ENCODE results near the gene SBF1.
"Not testable (repeated sequence)": the region's sequence is repeated elsewhere in the genome, so short reads cannot be mapped to it uniquely, and the experiment has no call there.

Gene SBF1

DNA sequence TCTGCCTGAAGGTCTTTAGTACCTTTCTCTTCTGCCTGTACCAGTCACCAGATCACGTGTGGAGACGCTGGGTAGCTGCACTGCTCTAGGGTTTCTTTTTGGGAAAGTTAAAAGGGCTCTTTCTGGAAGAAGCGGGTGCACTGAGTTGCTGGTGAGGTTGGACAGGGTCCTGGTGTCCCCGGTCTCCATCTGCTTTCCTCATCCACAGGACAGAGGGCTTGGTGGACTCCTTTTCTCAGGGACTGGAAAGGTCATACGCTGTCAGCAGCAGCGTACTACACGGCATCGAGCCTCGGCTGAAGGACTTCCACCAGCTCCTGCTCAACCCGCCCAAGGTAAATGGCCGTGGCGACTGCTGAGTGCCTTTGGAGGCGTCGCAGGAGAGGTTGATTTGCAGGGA, 52.8 kb downstream of the SBF1 start:
- no peak for DNase-seq

DNA sequence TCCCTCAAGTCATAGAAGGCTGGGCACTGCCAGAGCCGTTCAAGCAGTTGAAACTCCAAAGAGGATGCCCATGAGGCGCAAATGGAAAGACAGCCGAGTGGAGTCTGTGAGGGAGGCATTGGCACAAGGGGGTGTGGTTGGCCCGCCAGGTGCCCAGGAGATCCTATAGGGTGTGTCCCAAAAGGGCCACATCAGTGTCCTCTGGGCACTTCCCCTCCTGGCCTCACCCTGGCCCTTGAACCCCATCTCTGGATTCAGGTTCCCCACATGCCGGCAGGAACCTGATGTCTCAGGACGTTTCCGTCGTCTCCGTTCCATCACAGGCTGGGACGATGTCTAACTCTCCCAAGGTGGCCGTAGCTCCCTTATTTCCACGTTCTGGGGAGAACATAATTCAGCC, 54.3 kb downstream of the SBF1 start:
- DNase-seq, result no peak

DNA sequence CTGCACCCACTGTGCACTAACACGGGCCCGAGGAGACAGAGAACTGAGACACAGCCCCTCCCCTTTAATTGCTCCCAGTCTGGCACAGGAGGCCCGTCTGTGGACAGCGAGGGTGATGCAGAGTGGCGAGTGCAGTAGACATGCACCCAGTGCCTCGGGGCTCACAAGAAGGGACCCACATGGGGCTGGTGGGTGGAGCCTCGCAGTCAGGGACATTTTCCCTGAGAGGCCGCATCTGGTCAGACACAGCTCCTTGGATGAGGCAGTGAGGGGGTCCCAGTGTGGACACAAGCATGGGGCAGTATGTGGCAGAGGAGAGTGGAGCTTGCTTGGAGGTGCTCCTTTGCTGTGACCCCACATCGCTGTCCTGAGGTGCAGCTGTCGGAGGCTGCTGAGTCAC, 54.8 kb downstream of the SBF1 start:
- DNase-seq, result no peak

DNA sequence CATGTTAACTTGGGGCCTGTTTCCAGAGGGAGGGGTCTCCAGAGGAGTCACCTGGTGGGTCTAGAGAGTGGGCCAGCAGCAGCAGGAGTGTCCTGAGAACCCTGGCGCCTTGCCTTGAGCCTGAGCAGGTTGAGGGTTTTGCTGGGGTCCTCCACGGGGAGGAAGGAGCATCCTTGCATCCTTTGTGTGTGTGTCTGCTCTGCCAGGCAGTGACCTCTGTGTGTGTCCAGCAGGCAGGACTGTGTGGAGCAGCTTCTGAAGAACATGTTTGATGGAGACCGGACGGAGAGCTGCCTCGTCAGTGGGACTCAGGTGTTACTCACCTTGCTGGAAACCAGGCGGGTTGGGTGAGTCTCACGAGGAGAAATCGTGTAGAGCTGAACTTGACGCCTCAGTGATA, 55.7 kb downstream of the SBF1 start:
- DNase-seq, result no peak

DNA sequence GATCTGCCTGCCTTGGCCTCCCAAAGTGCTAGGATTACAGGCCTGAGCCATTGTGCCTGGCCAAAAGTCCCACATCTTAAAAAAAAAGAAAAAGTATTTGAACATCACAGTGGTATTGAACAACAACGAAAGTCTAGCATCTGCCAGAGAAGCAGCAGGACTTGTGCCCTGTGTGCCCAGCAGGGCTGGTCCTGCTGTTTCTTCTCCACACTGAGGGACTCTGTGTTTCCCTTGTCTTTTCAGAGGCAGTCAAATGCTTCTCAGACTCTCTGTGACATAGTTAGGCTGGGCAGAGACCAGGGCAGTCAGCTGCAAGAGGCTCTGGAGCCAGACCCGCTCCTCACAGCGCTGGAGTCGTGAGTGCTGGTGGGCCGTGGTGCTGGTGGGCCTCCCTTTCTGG, 56.2 kb downstream of the SBF1 start:
- DNase-seq, result no peak

DNA sequence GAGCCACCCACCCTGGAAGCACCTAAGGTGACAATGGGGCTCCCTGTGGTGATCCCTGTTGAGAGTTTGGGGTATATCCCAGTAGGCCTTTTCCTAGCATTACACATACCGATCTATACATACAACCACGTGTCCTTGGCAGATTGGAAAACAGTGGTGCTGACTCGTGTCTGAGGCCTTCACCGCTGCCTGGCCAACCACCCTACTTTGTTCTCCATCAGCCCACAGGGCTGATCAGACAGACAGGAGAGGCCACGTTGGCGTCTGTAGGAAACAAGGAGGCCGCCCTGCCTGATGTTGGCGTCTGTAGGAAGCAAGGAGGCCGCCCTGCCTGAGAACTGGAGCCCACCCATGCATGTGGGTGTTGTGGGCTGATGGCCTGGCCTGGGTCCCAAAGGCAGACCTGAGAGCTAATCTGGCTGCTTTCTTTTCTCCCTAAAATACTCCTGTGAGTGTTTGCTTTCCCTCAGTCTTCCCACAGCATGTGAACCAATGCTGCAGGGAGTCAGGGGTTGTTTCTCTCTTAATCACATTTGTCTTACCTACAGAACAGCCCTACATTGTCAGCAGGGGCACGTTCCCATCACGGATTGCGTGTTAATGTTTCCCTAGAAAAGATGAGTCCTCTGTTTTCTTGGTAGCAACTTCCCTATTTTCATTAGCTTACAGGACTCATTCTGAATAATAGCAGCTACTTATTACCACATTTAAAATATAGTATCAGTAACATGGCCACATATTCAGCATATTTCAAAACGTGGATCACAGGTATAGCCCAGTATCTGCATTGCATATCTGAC, 57.2 kb downstream of the SBF1 start:
- no peak for DNase-seq

DNA sequence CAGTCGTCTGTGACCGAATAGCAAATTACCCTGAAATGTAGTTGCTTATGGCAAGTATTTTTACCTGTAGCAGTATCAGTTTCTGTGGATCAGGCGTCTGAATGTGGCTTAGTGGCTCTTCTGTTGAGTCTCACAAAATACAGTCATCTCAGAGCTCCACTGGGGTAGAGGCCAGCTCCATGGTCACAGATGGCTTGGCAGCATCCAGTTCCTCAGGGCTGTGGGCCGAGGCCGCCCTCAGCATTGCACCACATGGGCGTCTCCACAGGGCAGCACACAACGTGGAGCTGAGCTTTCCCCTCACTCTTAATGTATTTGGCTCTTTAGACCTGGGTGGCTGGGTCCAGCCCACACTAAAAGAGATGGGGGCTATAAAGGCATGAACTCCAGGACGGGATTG, 57.8 kb downstream of the SBF1 start:
- no peak for DNase-seq

DNA sequence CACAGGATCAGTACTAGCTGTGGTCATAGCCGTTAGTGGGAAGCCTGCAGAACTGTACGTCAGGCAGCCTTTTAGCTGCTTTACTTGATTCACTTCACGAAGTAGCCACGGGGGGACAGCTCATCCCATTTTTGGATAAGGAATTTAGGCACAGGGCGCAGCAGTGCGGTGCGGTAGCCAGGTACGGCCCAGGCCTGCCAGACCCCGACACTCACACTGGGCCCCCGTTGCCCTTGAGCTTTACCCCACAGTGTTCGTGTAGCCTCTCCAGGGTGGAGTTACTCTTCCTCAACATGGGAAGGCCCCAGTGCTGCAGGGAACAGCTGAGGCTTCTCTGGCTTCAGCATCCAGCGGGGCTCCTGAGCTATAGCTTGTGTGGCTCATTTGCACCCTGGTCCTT, 59.4 kb downstream of the SBF1 start:
- no peak for DNase-seq

DNA sequence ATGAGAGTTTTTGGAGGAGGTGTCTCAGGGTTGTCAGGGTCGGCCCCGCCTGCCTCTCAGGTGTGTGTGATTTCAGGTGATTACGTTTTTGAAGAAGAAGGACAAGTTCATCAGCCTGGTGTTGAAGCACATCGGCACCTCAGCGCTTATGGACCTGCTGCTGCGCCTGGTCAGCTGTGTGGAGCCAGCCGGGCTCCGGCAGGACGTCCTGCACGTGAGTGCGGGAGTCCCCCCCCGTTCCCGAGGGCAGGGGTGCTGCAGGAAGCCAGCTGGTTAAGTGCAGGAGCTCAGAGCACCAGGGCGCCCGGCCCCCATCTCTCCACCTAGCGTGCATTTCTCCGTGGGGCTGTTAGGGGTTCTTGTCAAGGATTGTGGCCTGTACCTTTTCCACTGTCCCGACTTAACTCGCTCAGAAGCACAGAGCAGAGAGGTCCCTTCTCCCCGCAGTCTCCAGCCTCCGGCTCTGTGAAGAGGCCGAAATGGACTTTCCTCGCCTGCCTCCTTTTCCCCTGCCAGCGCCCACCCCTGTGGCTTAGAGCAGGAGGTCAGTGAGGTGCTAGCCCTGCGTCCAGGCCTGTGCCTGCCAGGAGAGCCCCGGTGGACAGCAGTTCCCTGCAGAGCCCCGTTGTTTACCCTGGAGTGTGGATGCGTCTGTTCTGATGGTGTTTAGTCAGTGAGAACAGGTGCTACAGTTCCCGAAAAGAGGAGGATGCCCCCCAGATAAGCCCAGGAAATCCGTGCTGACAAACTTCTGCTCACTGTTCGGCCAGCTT, 60.2 kb downstream of the SBF1 start:
- DNase-seq, result no peak

DNA sequence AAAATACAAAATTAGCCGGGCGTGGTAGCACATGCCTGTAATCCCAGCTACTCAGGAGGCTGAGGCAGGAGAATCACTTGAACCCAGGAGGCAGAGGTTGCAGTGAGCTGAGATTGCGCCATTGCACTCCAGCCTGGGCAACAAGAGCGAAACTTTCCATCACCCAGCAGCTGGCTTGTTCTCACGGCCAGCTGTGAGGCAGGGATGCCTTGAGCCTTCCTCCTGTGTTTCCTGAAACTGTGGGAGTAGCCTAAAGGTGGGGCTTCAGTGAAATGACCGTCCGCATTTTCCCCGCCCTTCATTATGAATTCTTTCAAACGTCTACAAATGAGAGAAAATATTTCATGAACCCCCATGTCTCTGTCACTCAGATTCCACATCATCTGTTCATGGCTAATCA, 65.9 kb downstream of the SBF1 start:
- not testable (repeated sequence) for DNase-seq

DNA sequence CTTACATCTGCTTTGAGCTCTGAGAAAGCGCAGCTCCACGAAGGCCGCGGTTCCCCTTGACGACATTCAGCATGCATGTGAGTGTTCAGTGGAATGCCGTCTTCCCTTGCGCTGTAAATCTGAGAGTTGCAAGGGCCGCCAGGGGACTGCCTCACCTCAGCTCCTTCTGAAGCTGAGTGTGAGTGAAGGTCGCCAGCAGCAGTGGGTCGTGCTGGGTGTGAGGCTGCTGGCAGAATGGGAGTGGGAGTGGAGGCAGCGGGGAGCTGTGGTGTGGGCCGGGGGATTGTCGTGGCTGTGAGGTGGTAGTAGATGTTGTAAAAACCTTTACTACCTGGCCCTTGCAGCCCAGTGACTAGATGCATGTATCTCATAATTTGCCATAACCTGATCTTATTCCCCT, 66.5 kb downstream of the SBF1 start:
- no peak for DNase-seq

DNA sequence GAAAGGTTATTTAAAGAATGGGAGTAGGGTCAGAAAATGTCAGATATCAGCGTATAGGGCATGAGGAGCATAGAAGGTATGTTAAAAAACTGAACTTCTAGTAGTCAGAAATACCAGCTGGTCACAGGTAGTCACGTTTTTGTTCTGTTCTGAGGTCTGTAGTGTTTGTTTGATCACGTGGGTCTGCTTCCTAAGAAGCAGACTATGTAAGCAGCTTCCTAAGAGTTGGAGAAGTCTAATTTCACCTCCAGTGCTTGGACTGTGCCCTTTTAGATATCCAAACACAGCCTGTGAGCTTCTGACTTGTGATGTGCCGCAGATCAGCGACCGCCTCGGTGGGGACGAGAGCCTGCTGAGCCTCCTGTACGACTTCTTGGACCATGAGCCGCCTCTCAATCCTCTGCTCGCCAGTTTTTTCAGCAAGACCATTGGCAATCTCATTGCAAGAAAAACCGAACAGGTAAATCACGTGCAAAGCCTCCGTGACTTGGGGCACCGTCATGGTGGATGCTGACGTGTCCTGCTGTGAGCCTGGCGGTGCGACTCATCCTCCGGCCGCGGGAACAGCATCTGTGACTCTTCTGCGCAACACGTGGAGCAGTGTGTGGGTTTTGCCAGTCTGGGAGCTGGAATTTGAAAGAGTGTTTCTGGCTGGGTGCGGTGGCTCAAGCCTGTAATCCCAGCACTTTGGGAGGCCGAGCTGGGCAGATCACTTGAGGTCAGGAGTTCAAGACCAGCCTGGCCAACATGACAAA, 68.2 kb downstream of the SBF1 start:
- DNase-seq, result no peak

DNA sequence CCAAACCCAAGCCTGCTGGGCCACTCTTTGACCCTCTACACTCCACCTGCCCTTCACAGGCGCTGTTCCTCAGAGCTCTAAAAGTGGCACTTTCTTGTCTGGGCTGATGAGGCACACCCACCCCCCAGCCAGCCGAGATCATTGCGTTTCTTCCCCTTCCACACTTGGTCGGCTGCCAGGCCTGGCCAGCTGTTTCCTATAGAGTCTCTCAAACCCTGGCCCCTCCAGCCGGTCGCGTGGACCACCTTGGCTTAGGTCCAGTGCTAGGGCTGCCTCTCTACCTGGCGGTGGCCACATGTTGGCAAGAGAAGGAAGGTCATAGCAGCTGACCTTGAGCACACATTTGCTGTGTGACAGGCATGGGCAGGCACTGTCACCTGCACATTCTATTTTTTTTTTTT, 71.1 kb downstream of the SBF1 start:
- DNase-seq, result no peak

DNA sequence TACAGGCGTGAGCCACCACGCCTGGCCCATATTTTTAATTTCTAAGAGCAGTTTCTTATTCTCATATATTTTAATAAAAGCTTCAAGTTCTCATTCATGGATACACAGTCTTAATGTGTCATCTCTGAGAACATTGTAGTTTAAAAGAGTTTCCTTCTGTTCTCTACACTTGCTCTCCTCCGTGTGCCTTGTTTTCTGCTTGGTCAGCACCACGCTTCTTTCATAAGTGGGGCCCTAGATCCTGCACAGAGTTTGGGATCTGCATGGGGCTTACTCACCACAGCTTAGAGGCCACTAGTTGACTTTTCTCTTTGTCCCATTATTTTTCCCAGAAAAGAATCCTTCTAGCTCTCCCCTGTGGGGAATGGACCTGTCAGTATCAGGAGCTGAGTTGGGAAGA, 72.9 kb downstream of the SBF1 start:
- no peak for DNase-seq

DNA sequence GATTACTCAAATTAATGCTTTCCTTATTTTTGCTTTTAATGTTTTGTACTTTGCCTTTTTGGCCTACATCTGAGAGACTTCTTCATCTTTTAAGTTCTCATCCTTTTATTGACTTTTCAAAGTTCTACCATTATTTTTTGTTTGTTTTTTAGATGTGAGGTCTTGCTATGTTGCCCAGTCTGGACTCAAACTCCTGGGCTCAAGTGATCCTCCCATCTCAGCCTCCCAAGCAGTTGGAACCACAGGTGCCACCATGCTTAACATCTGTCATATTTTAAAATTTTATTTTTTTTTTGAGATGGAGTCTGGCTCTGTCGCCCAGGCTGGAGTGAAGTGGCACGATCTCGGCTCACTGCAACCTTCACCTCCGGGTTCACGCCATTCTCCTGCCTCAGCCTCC, 73.9 kb downstream of the SBF1 start:
- DNase-seq, result no peak

DNA sequence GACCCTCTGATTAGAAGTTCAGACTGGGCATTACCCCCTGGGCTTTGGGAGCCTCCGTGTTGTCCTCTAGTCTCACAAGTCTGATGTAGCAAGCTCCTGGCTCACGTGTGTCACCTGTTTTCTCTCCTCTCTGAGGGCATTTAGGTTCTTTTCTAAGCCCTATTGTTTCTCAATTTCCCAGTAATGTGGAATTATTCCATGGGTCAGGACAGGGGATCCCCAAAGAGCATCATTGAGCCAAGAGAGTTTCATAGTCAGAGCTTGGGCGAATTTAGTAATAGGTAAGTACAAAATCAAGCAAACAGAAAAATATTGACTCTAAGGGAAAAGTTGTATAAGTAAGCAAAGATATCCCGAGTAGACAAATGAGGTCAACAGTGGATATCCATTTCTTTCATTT, 74.4 kb downstream of the SBF1 start:
- no peak for DNase-seq

DNA sequence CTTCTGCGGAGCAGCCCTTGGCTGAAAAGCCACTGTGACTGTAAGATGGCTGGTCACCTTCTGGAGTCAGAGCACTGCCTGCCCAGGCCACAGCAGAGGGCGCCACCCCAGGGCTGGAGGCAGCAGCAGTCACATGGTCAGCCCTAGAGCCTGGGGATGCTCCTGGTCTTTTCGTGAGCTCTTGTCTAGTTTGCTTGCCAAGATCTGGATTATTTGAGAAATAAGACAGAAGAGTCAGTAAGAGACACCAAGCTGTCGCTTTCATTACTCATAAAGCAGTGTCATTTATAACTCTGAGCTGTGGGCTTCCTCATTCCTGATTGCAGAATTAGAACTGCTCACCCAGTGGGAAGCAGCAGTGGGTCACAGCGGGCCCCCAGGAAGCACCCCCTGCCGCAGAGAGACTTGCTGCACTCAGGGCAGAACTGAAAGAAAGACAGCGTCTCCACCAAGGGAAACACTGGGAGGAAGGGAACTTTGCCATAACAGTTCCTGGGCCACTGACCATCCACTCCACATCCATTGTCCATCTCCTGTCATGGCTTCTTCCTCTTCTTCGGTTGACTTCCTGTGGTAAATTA, 75.0 kb downstream of the SBF1 start:
- DNase-seq, result peak; percentile 27

DNA sequence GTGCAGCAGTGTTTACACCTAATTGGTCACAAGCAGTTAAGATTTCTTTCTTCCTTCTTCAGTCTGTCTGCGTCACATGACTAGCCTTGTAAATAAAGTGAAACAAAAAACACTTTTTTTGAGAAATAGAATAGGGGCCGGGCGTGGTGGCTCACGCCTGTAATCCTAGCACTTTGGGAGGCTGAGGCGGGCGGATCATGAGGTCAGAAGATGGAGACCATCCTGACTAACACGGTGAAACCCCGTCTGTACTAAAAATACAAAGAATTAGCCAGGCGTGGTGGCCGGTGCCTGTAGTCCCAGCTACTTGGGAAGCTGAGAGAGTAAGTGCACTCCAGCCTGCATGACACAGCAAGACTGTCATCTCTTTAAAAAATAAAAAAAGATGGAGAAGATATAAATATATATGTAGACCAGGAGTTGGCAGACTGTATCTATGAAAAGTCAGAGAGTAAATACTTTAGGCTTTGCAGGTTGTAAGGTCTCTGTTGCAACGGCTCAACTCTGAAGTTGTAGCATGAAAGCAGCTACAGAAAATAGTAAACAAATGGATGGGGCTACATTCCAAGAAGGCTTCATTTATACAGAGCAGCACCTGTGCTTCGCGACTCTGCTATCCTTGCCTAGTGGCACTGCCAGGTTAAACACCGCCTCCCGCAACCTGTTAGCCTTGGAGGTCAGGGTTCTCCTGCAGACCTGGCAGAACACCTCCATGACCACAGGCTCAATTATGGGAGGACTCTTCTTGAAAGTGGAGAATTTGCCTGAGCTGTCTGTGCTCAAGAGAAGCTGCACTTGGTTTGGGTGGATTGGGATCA, 75.8 kb downstream of the SBF1 start:
- no peak for DNase-seq

DNA sequence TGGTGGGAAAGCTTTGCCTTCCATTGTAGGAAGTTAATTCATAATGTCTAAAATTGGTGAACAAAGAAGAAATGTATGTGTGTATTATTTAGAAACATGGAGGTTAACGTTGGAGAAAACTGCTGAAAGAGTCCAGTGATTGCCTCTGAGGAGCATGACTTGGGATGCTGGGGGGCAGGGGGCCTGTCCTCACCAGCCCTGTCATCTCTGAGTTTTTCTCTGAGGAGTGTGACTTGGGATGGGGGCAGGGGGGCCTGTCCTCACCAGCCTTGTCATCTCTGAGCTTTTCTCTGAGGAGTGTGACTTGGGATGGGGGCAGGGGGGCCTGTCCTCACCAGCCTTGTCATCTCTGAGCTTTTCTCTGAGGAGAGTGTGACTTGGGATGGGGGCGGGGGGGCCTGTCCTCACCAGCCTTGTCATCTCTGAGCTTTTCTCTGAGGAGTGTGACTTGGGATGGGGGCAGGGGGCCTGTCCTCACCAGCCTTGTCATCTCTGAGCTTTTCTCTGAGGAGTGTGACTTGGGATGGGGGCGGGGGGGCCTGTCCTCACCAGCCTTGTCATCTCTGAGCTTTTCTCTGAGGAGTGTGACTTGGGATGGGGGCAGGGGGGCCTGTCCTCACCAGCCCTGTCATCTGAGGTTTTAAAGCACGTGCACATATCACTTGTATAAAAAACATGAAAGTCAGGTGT, 77.3 kb downstream of the SBF1 start:
- not testable (repeated sequence) for DNase-seq

DNA sequence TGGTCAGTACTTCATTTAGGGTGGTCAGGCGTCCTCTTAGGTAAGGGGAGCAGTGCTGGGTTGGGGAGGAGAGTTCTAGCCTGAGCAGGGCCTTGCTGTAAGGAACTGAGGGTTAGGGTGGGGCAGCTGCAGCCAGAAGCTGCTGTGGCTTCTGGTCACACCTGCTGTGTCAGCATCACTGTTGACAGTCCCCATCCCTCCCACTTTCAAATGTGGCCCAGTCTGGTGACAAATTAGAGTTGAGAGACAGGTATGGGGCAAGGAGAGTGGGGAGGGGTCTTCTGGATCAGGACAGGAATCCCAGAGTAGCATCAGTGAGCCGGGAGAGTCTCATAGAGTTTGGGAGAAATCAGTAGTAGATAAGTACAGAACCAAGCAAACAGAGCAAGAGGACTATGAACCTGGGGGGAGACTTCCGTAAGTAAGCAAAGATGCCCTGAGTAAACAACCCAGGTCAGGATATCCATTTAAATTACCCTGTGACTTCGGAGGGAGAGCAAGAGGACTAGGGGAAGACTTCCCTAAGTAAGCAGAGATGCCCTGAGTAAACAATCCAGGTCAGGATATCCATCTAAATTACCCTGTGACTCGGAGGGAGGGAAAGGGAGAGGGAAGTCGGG, 78.0 kb downstream of the SBF1 start:
- no peak for DNase-seq
